Measurements from ENCODE around the gene EFHC1.

EFHC1 gene

GRCh38 chr6:52529311-52529710, 109.2 kb downstream of the EFHC1 start:
- H3F3A ChIP-seq (ENCODE audit: insufficient read depth, low read length) = peaks cover 45% of the 10 kb centered on the region
- H3K9me3 ChIP-seq (replicated peaks; ENCODE audit: insufficient read depth, low read length) = no peaks in the 10 kb centered on the region
- no peak for TF ChIP-seq EZH2phosphoT487 (IDR thresholded peaks at IDR 0.05; ENCODE audit: low read length)
- peak overlapping the region; percentile 57 for H3K9ac ChIP-seq (ENCODE audit: low read length)
- peaks cover 75% of the 10 kb centered on the region for H3K4me1 ChIP-seq (ENCODE audit: low read length)
- H4K20me1 ChIP-seq (ENCODE audit: insufficient read depth, low read length) = no peaks in the 10 kb centered on the region
- H3K79me2 ChIP-seq (ENCODE audit: low read length) = peaks cover 88% of the 10 kb centered on the region
- H3K27me3 ChIP-seq (replicated peaks; ENCODE audit: insufficient read depth, low read length) = no peaks in the 10 kb centered on the region
- no peaks in the 10 kb centered on the region for H3K9me2 ChIP-seq (replicated peaks; ENCODE audit: insufficient read depth, low read length)
- peak overlapping the region; percentile 14; the same call in 1 of the 2 replicates for H3K4me3 ChIP-seq (ENCODE audit: low read length)
- H3K36me3 ChIP-seq (replicated peaks; ENCODE audit: insufficient read depth, low read length) = 0 out of 2 replicates have a peak, but pooled peaks cover 5% of the 10 kb centered on the region
- peak; percentile 92 for DNase-seq
- peak overlapping the region; percentile 98 for H3K27ac ChIP-seq (ENCODE audit: low read length)
- H2AFZ ChIP-seq (ENCODE audit: low read length) = no peak overlapping the region
- H3K4me2 ChIP-seq (ENCODE audit: low read depth, low read length) = peak overlapping the region; percentile 75

- 0 out of 2 replicates have a peak, but pooled peaks cover 9% of the 10 kb centered on the region for H3K36me3 ChIP-seq (replicated peaks; ENCODE audit: insufficient read depth, low read length)
- peaks cover 87% of the 10 kb centered on the region for H3K79me2 ChIP-seq (ENCODE audit: low read length)
- H3K4me3 ChIP-seq (ENCODE audit: low read length) = peak overlapping the region; percentile 14; the same call in 1 of the 2 replicates
- peak overlapping the region; percentile 75 for H3K4me2 ChIP-seq (ENCODE audit: low read depth, low read length)
- peak overlapping the region; percentile 57 for H3K9ac ChIP-seq (ENCODE audit: low read length)
- H3F3A ChIP-seq (ENCODE audit: insufficient read depth, low read length) = peaks cover 55% of the 10 kb centered on the region
- no peaks in the 10 kb centered on the region for H3K27me3 ChIP-seq (replicated peaks; ENCODE audit: insufficient read depth, low read length)
- no peak for TF ChIP-seq EZH2phosphoT487 (IDR thresholded peaks at IDR 0.05; ENCODE audit: low read length)
- TF ChIP-seq CTCF (IDR thresholded peaks at IDR 0.05; ENCODE audit: low read length) = no peak
- H3K9me3 ChIP-seq (replicated peaks; ENCODE audit: insufficient read depth, low read length) = no peaks in the 10 kb centered on the region
- H3K27ac ChIP-seq (ENCODE audit: low read length) = peak overlapping the region; percentile 98
- no peaks in the 10 kb centered on the region for H4K20me1 ChIP-seq (ENCODE audit: insufficient read depth, low read length)
- no peak for DNase-seq
- no peak overlapping the region for H2AFZ ChIP-seq (ENCODE audit: low read length)
- peaks cover 75% of the 10 kb centered on the region for H3K4me1 ChIP-seq (ENCODE audit: low read length)
- H3K9me2 ChIP-seq (replicated peaks; ENCODE audit: insufficient read depth, low read length) = no peaks in the 10 kb centered on the region
These were observed 110.2 kb downstream of the EFHC1 start for GRCh38 chr6:52530351-52530750.

- H3K9me2 ChIP-seq (replicated peaks; ENCODE audit: insufficient read depth, low read length) = no peaks in the 10 kb centered on the region
- H3K36me3 ChIP-seq (replicated peaks; ENCODE audit: insufficient read depth, low read length) = 0 out of 2 replicates have a peak, but pooled peaks cover 9% of the 10 kb centered on the region
These were observed 111.3 kb downstream of the EFHC1 start for GRCh38 chr6:52531396-52531795.

More at GRCh38 chr6:52531396-52531795, 111.3 kb downstream of the EFHC1 start:
- DNase-seq = no peak
- Histone ChIP-seq H3K79me2 (ENCODE audit: low read length) (peaks cover 77% of the 10 kb centered on the region), H3K9ac (ENCODE audit: low read length) (peak overlapping the region; percentile 4; the same call in 1 of the 2 replicates), H3K4me3 (ENCODE audit: low read length) (no peak overlapping the region), H3K4me1 (ENCODE audit: low read length) (peaks cover 78% of the 10 kb centered on the region), H2AFZ (ENCODE audit: low read length) (no peak overlapping the region), H4K20me1 (ENCODE audit: insufficient read depth, low read length) (no peaks in the 10 kb centered on the region), H3K27ac (ENCODE audit: low read length) (peak overlapping the region; percentile 98; the same call in 1 of the 2 replicates), H3F3A (ENCODE audit: insufficient read depth, low read length) (peaks cover 65% of the 10 kb centered on the region), H3K4me2 (ENCODE audit: low read depth, low read length) (0 out of 2 replicates have a peak overlapping the region, but pooled peaks have one; percentile 9), H3K27me3 (replicated peaks; ENCODE audit: insufficient read depth, low read length) (no peaks in the 10 kb centered on the region), H3K9me3 (replicated peaks; ENCODE audit: insufficient read depth, low read length) (no peaks in the 10 kb centered on the region)
- TF ChIP-seq CTCF (IDR thresholded peaks at IDR 0.05; ENCODE audit: low read length) (no peak), EZH2phosphoT487 (IDR thresholded peaks at IDR 0.05; ENCODE audit: low read length) (no peak), EZH2 (optimal IDR thresholded peaks at IDR 0.05; ENCODE audit: low read depth, low read length) (no peak)
